DMS53 (cell line): Measurements from ENCODE around the gene FBP1.

ENCODE experiments used
- DNase-seq: peaks from one replicate; lab custom pipeline; 2025; lab: John Stamatoyannopoulos, UW

Gene FBP1

GRCh38 chr9:94639061-94639998 lies at the start of gene FBP1:
FBP1 (minus strand) TSS chr9:94639518; CDS start chr9:94639310, 208 bp downstream.
- DNase-seq, result peak; percentile 92

- peak; percentile 41 for DNase-seq
Observed at GRCh38 chr9:94687451-94687850, 48.1 kb upstream of the FBP1 start.

- DNase-seq, result no peak
Observed at GRCh38 chr9:94685359-94685758, 46.0 kb upstream of the FBP1 start.

- peak; percentile 88 for DNase-seq
Observed at GRCh38 chr9:94681508-94681907, 42.2 kb upstream of the FBP1 start.

GRCh38 chr9:94680621-94681020 lies 41.3 kb upstream of the FBP1 start:
- no peak for DNase-seq

GRCh38 chr9:94680020-94680419 lies 40.7 kb upstream of the FBP1 start:
- no peak for DNase-seq

GRCh38 chr9:94679587-94679986 lies 40.3 kb upstream of the FBP1 start:
- no peak for DNase-seq

GRCh38 chr9:94677929-94678328 lies 38.6 kb upstream of the FBP1 start:
- DNase-seq, result no peak

- DNase-seq, result no peak
Observed at GRCh38 chr9:94676446-94677131, 37.3 kb upstream of the FBP1 start.

- no peak for DNase-seq
Observed at GRCh38 chr9:94675008-94675881, 35.9 kb upstream of the FBP1 start.

GRCh38 chr9:94672811-94673487 lies 33.6 kb upstream of the FBP1 start:
- no peak for DNase-seq

GRCh38 chr9:94668928-94669729 lies 29.8 kb upstream of the FBP1 start:
- peak; percentile 83 for DNase-seq

- DNase-seq, result no peak
Observed at GRCh38 chr9:94668418-94668927, 29.2 kb upstream of the FBP1 start.

GRCh38 chr9:94666364-94667099 lies 27.2 kb upstream of the FBP1 start:
- no peak for DNase-seq

- DNase-seq, result no peak
Observed at GRCh38 chr9:94665613-94666012, 26.3 kb upstream of the FBP1 start.

GRCh38 chr9:94664801-94665200 lies 25.5 kb upstream of the FBP1 start:
- no peak for DNase-seq

- no peak for DNase-seq
Observed at GRCh38 chr9:94663640-94664039, 24.3 kb upstream of the FBP1 start.

- DNase-seq, result no peak
Observed at GRCh38 chr9:94663140-94663539, 23.8 kb upstream of the FBP1 start.

- no peak for DNase-seq
Observed at GRCh38 chr9:94657021-94657725, 17.9 kb upstream of the FBP1 start.
